HG02852 (cell line): Measurements from ENCODE around the gene KRTAP26-1.

Experiments used
- ATAC-seq: cut with Tn5 transposase; IDR thresholded peaks from one replicate; pipeline ENCODE4 v1.9.1; 2021; ENCODE audit warnings: mild to moderate bottlenecking, moderate library complexity; ENCODE audit not compliant: unreplicated experiment

KRTAP26-1 gene, protein sequence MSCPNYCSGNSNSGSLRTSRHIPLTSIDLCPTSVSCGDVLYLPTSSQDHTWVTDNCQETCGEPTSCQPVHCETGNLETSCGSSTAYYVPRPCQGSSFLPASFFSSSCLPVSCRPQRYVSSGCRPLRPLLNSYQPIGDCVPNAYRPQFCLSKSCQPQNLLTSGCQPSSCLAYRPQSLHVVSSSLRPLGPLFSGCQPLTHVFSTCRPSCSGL

DNA sequence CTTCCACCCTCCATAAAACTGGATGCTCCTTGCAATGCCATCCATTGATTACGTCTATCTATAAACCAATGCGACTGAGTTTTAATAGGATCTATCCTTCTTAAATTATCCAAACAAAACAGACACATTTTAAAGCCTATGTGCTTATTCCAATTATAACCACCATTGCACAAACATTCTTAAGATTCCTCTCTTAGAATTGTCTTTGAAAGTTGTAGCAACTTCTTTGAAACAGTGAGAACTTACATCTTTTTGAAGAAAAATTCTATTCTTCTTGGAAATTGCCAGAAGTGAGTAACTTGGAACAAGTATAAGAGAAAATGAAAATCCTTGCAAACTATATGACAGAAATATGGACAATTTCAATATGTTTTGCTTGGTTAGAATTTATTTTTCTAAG, at the start of gene KRTAP26-1:
Gene KRTAP26-1, minus strand, starts transcription at position 101 of the 400 bp plus-strand sequence. CDS start 280 bp downstream, outside the sequence.
- no peak for ATAC-seq

DNA sequence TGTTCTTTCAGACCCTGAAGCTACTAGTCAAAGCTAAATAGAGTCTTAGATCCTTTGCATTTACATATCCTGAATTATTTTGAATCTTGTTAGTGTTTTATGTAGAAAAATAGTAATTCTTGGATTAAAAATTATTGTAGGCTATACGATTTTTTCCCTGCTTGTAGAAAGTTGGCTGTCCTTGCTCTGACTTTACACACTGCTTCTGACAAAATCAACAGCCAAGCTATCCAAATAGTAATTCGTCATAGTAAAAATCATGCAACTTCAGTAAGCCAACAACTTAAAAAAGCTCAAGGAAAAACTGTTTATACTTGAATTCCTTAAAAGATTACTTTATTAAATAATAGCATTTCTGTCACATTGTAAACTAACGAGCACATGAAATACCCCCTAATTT, 35.8 kb upstream of the KRTAP26-1 start:
- ATAC-seq: no peak

DNA sequence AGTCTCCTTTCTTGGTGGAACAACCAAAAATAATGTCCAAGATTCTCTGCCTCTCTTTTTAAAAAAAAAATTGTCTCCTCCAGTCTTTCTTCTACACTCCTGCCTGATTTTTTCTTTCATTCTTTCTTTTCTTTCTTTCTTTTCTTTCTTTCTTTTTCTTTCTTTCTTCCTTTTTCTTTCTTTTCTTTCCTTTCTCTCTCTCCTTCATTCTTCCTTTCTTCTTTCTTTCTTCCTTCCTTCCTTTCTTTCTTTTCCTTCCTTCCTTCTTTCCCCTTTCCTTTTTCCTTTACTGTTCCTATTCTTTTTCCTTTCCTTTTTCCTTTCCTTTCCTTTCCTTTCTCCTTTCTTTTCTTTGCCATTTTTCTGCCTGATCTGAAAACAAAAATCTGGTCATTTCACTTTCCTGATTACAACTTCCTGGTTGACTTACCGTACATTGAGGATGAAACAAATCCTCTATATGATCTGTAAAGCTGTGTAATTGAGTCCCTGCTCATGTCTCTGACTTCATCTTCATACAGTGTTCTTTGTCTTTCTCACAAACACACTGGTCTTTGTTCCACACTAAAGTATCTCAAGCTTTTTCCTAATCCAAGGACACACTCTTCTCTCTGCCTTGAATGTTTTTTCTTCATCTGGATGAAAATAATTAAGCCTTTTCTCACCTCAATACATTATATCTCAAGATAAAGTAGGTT, 34.3 kb upstream of the KRTAP26-1 start:
- no peak for ATAC-seq

DNA sequence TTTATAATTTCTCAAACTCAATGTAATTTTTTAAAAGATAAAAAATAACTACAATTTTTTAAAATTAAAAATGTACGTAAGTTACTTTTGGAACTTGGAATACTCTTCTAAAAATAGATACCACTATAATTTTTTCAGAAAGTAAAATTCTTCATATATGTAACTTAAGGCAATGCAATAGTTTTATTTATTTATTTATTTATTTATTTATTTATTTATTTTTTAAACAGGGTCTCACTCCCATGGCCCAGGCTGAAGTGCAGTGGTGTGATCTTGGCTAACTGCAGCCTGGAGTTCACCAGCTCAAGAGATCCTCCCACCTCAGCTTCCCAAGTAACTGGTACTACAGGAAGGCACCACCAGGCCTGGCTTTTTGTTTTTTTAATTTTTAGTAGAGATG, 31.4 kb upstream of the KRTAP26-1 start:
- no peak for ATAC-seq

DNA sequence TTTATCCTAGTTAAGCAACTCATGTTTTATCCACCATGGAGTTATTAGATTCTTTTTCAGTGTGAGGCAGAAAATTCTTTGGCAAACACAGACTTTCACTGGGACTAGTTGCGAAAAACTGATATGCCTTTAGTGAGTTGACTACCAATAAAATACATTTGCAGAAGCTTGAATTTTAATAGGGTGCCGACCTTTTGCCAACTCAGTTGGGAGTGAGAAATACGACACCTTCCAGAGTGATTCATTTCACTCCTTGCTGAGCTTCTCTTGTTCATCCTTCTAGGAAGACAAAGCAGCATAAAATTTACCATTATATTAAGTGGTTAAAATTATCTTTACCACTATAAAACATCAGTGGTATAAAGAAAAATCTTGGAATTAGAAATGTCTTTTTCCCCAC, 29.5 kb upstream of the KRTAP26-1 start:
- no peak for ATAC-seq

DNA sequence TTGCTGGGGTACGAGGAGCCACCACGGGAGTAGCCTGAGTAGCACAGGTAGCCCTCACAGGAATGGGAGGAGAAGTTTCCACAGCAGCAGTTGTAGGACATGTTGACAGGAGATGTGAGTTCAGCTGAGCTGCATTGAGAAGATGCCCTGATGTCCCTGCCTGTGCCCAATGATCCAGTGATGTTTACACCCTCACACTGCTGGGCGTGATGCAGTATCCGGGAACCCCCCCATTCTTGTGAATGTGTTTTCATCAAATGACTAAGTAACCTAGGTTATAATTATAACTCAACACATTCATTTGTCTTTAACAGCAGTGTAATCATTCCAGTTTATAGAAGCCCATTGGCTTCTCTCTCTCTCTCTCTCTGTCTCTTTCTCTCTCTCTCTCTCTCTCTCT, 28.4 kb upstream of the KRTAP26-1 start, which contains the start of gene KRTAP23-1:
Gene KRTAP23-1, minus strand, starts transcription at position 101 of the 400 bp plus-strand sequence. Its CDS starts 0 bp downstream, at position 101.
- no peak for ATAC-seq

DNA sequence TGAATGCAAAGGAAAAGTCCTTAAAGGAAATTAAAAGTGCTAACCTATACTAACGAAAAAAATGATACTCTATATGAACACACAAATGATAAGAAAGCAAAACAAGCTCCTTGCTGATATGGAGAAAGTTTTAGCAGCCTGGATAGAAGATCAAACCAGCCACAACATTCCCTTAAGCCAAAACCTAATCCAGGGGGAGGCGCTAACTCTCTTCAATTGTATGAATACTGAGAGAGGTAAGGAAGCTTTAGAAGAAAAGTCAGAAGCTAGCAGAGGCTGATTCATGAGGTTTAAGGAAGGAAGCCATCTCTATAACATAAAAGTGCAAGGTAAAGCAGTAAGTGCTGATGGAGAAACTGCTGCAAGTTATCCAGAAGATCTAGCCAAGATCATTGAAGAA, 24.9 kb upstream of the KRTAP26-1 start:
- no peak for ATAC-seq

DNA sequence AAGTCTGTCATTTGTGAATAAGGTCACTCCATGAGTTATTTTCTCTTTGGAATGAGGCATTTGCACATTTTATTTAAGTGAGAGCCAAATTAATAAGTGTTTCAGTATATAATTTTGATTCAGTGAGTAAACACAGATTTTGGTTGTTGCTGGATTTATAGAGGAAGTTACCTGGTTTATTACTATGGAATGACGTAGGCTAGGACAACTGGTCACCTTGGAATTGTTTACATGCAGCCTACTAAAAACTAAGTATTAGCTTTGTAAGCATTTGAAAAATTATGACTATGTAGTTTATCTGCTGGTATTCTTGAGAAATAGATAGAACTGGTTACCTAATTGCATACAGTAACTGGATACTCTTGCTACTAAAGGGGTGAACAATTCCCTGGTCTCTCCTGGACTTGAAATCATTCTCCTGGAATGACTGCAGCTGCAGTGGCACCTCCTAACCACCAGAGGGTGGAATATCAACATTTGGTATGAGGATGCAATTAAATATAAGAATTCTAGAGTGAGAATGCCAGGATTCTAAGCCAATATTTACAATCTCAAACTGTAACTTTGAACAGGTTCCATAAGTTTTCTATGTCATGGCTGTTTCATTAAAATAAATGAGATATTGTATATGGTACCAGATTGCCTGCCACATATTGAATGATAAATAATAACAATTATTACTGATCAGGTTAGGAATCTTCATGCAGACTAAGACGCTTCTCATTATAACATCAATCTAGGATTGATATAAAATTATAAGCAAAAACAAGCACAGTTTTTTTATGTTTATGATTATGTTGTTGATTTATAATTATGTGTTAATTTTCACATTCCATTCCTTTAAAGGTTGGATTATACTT, 20.8 kb upstream of the KRTAP26-1 start:
- ATAC-seq: peak; percentile 57

DNA sequence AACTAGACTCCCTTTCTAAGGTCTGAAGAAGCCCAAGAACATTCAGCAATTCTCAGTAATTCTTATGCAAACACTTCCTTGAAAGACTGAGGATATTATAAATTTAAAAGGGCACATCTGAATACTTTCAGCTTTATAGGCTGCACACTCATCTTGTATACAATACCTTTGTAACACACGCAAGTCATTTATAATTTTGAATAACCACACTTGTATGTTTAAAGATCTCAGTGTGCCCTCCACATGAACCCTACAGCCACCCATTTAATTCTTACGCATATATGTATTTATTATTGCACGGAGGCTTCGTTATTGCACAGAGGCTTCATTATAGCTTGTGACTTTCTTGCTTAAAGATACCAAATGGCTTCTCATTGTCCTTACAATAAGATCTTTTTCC, 18.6 kb upstream of the KRTAP26-1 start:
- ATAC-seq: no peak

DNA sequence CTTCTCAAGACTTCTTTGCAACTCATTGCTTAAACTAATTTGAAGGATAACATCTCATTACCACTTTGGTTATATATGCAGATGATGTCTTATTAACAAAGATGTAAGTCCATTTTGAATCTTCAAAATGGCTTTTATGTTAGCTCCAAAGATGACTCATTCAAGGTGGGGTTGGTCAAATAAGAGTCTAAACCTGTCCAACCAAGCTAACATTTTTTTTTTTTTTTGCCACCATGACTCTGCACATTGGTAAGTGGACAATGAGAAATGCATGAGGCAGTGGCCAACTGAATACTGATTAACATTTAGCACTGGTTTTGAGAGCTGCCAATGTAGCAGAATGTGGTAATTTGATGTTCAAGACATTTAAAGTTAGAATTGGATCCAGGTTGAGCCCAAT, 17.7 kb upstream of the KRTAP26-1 start:
- ATAC-seq: no peak

DNA sequence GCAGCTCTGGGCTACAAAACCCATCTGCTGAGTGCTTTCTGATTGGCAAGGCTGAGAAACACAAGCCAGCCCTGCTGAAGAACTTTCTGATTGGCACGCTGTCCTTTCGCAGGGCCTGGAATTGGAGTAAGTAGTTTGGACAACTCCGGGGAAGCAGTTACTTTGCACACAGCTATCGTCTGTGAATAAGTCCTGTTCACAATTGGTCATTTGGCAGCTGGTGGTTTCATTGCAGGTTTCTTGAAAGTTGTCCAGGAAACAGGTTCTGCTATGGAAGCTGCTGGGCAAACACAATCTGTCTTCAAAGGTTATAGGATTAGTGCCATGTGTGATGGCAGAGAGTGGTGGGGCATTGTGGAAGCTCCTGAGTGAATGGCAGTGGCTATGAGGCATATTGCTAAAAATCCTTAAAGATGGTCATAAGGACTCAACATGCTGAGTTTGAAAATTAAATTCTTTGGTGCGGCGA, 17.2 kb upstream of the KRTAP26-1 start, which contains the start of gene KRTAP27-1:
Gene KRTAP27-1, minus strand, starts transcription at position 419 of the 469 bp plus-strand sequence. Its CDS starts 26 bp downstream, at position 393.
- ATAC-seq: no peak

DNA sequence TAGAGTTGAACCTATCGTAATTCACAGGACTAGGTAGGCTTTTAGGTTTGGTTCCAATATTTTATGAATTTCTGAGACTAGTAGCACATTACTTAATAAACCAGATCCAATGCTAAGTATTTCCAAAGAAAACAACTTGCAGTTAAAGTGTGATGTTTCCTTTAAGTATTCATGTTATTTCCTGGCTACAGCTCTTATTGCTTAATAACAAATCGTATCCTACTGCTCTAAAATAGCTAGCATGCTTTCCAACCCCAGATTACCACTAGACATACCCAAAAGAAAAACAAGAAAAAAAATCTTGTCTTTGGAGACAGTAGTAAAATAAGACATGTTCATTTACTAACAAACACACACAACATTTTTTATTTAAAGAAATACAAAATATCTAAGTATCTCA, 16.5 kb upstream of the KRTAP26-1 start:
- ATAC-seq: no peak

DNA sequence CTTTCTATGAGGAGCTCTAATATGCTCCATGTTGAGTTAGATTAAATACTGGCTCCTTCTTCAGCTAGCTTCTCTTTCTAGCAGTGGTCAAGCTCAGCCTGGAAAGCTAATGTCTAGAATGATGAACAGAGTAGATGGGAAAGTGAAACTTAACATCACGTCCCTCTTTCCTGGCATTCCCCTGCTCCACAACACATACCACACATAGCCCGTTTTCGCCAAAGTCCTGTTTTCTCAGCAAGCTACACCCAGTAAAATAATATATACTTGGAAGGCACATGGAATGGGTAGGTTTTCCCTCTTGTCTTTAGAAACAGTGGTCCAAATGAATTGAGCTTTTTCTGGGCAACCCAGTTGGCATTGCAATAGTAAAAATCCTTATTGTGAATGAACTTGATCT, 13.6 kb upstream of the KRTAP26-1 start:
- ATAC-seq: no peak

DNA sequence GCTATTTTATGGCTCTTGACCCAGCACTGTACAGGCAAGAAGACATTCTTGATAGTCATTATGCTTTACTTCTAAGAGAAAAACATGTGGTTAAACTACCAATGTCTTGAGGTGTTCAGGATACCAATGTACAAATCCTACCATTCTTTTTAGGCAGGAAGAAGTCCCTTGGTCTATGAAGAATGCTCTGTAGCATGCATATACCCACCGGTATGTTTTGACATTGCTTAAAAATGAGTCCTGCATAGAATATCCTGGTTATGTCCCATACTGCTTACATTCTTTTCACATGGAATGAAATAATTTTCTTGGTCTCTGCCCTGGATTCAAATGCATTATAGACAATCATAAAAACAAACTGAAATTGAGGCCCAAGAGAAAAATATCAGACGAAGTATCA, 12.6 kb upstream of the KRTAP26-1 start:
- ATAC-seq: no peak

DNA sequence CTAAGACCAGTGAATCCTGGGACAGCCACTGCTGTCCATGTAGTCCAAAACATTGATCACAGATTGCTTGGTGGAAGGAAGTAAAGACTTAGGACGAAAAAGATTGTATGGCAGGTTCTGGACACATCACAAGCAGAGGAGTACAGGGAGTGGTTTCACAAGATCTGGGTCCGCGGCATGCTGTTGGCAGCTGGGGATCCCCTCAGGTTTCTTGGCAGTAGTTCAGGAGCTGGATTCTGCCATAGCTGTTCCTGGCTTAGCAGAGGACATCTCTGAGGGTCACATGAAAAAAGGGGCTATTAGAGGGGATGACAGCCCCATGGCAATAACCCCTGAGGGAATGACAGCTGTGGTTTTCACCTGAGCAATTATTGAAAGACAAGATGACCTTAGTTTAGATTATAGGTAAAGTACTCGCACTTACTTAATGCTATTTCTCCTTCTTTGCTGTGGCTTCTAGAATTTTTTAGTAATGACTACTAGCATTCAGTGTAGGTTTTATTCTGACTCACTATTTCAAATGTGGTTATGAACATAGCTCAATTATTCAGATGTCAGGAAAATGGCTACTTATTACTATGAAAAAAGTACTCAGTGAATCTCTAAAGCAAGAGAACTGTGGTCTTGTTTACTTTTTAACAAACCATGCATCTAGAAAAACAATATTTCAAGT, 9.2 kb upstream of the KRTAP26-1 start:
- ATAC-seq: no peak

DNA sequence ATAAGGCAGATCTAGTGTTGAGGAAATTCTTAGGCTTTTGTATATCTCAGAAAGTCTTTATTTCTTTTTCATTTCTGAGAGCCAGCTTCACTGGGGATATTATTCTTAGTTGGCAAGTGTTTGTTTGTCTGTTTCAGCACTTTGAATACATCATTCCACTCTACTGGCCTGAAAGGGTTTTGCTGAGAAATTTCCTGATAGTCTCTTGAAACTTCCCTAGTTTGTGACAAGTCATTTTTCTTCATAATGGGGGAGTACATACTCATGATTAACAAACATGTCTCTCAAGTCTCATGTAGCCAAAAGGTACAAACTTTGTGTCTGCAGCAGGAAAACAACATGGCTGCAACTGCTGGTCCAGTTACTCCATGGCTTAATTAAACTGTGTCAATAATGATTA, 6.3 kb upstream of the KRTAP26-1 start:
- no peak for ATAC-seq

DNA sequence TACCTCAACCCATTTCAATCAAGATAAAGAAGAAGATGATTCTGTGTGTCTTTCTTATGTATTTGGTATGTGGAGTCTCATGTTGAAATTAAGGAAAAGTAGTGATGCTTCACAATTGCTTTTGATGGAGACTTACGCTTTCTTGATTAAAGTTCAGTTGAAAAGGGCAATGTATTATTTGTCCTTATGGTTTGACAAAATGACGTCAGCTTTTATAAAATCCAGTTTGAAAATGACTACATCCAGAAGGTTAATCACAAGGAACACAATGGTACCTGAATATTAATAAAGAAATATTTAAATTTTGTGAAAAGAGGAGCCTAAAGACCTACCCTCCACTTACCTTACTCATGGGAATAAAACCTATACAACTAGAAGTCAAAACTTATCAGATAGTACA, 4.4 kb downstream of the KRTAP26-1 start:
- no peak for ATAC-seq

DNA sequence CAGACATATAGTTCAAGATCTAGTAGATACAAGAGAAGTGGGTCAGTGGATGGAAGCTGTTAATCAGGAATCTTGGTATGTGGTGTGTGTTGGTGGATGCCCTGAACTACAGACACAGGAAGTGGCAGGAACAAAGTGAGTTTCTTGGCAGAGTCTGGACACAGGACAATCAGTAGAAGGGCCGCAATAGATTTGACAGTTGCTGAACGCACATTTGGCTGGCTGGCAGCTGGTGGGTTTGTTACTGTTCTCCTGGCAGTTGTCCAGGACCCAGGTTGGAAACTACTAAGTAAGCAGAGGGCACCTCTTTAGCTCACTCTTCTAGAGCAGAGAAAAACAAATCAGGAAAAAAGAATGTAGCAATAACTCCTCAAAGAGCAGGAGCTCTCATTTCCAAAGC, 13.2 kb downstream of the KRTAP26-1 start:
- no peak for ATAC-seq

DNA sequence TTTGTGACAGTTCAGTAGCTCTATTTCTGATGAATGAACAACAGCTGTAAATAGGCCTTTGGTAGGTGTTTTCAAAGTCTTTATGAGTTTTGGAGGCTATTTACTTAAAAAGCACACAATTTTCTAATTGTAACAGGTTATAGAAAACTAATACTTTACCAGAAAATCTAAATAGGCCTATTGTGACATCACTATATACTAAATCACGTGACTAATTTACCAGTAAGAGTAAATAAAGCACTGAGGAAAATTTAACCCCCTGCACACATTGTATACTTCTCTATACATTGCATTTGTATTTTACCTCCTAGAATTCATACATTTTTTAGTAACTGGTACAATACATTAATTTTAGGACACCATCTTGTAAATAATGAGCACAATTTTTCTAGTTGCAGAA, 15.0 kb downstream of the KRTAP26-1 start:
- no peak for ATAC-seq

DNA sequence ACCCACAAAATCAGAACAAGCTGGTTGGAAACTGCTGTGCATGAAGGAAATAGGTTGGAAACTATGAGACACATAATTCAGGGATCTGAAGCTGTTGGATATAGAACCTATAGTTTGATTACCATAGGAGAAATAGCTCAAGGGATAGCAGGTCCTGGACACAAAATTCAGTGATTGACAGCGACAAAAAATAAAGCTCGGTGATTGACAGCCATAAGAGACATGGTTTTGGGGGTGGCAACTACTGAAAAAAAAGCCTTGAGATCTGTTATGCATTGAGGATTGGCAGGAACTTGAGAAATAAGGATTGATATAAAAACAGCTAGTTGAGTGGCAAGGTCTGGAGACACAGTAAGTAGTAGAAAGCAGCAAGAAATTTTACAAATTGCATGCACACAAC, 30.9 kb downstream of the KRTAP26-1 start, which contains the start of gene KRTAP25-1:
Gene KRTAP25-1, minus strand, starts transcription at position 300 of the 400 bp plus-strand sequence. Its CDS starts 24 bp downstream, at position 276.
- ATAC-seq: no peak

DNA sequence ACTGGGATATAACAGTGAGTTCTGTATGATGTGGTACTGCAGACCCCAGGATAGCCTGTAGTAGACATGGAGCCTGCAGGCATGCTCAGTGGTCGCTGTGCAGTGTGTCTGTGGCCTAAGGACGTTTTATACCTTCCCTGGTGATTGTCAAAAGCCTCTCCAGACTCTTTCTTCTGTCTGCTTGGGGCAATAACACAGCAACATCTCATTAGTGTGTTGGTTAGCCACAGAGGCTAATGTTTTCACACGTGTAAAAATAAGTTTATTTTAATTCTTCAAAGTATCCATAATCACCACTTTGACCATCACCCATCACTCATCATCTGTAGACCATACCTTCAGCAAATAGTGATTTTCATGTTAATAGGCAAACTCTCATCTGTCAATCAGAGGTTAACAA, 37.3 kb downstream of the KRTAP26-1 start, which contains the start of gene KRTAP24-1:
Gene KRTAP24-1, minus strand, starts transcription at position 101 of the 400 bp plus-strand sequence. Its CDS starts 18 bp downstream, at position 83.
- ATAC-seq: no peak
